ENCODE results near the gene APBA1.

GRCh38 chr9:69633716-69634115 is 38.5 kb downstream of the APBA1 start:
- TF ChIP-seq POLR2A (IDR thresholded peaks at IDR 0.05), result no peak
- TF ChIP-seq CTCF (IDR thresholded peaks at IDR 0.05), result no peak
